HepG2 (cell line): ENCODE data around the gene PLXNA3. TPM values are rescaled to one million over a fixed set of nuclear protein-coding genes. Genes with fewer than 3 reads are reported as not detected.

Experiments
- ATAC-seq: fragments of 200-7000 bp; cut with Tn5 transposase; 3 replicates; pipeline ENCODE4 v1.9.1; 2020; ENCODE audit warnings: mild to moderate bottlenecking, moderate library complexity
- BruUV-seq: library from RNA; stranded (reverse); fragments of 400-500 nt; replicated peaks from 2 replicates; lab custom pipeline; 2021; lab: Mats Ljungman, UMichigan
- CTCF ChIA-PET: fragments of 300-600 bp; formaldehyde crosslinking; extraction: SDS; loops from one replicate; lab custom pipeline; 2021; ENCODE audit warnings: low total read pairs, inconsistent platforms, low intra/inter-chr PET ratio; lab: Yijun Ruan, JAX
- POLR2A ChIA-PET: fragments of 350-600 bp; sonication (Branson Sonifier 250); formaldehyde crosslinking; loops from one replicate; lab custom pipeline; 2020; ENCODE audit warnings: antibody characterized with exemption, inconsistent platforms; lab: Yijun Ruan, JAX
- DNase-seq: peaks from one replicate; pipeline ENCODE4 v3.0.0-alpha.2; 2015; ENCODE audit warnings: low spot score
- FAIRE-seq: peaks from 3 replicates; lab custom pipeline; 2011; peaks lifted over from hg19 to GRCh38; lab: Jason Lieb, UNC
- H2AFZ ChIP-seq: one replicate; pipeline ENCODE4 v1.6.1; 2011; ENCODE audit warnings: low read length, inconsistent platforms
- H3K27ac ChIP-seq: fragments of 300-600 bp; 3 replicates; pipeline ENCODE4 v1.8.0; 2011; ENCODE audit warnings: mixed run types, mild to moderate bottlenecking, mixed read lengths, low read length, inconsistent platforms; ENCODE audit not compliant: insufficient read depth; ENCODE audit errors: extremely low read length
- H3K27me3 ChIP-seq, 2 experiments: fragments of 200-600 bp in 1 of 2; 2 replicates in 1 of 2; 3 replicates in 1 of 2; pipeline versions ENCODE4 v1.6.0 to v1.8.0; 2011; ENCODE audit warnings: low read length in 2 of 2, mild to moderate bottlenecking in 2 of 2, moderate library complexity in 2 of 2, inconsistent platforms in 1 of 2; ENCODE audit not compliant: insufficient read depth in 2 of 2, control insufficient read depth in 1 of 2
- H3K36me3 ChIP-seq, 2 experiments: fragments of 200-600 bp in 1 of 2; replicated peaks in 1 of 2; 2 replicates in 1 of 2; 3 replicates in 1 of 2; pipeline versions ENCODE4 v1.5.1 to v1.8.0; 2011; ENCODE audit warnings: low read length in 2 of 2, inconsistent platforms in 1 of 2; ENCODE audit not compliant: insufficient read depth in 2 of 2, control insufficient read depth in 1 of 2
- H3K4me1 ChIP-seq: 2 replicates; pipeline ENCODE4 v1.5.1; 2012; ENCODE audit warnings: low read length, inconsistent platforms; ENCODE audit not compliant: insufficient read depth
- H3K4me2 ChIP-seq: 2 replicates; pipeline ENCODE4 v1.6.0; 2011; ENCODE audit warnings: low read depth, low read length, inconsistent platforms
- H3K4me3 ChIP-seq, 3 experiments: fragments of 200-600 bp in 1 of 3; sonication (generic), shearing (Covaris generic) in 1 of 3; replicated peaks in 1 of 3; 2 replicates each; pipeline ENCODE4 v1.5.1; 2011 to 2016; ENCODE audit warnings: low read length in 3 of 3, inconsistent platforms in 2 of 3, low read depth in 2 of 3, mild to moderate bottlenecking in 2 of 3, control low read depth in 1 of 3, mixed read lengths in 1 of 3; ENCODE audit not compliant: insufficient read depth in 1 of 3
- H3K79me2 ChIP-seq: one replicate; pipeline ENCODE4 v1.6.1; 2011; ENCODE audit warnings: low read length, inconsistent platforms; ENCODE audit not compliant: insufficient read depth
- H3K9ac ChIP-seq: 2 replicates; pipeline ENCODE4 v1.6.0; 2011; ENCODE audit warnings: mild to moderate bottlenecking, low read depth, low read length, inconsistent platforms; ENCODE audit not compliant: insufficient read depth
- H3K9me3 ChIP-seq: 2 replicates; pipeline ENCODE4 v1.5.1; 2012; ENCODE audit warnings: mild to moderate bottlenecking, low read length
- H4K20me1 ChIP-seq: 2 replicates; pipeline ENCODE4 v1.6.0; 2011; ENCODE audit warnings: inconsistent platforms, mild to moderate bottlenecking, low read length, moderate library complexity; ENCODE audit not compliant: insufficient read depth
- ATRX ChIP-seq: sonication (generic); formaldehyde crosslinking; IDR thresholded peaks from 2 replicates; pipeline ENCODE4 v1.4.0; 2020; ENCODE audit warnings: missing genetic modification reagents, borderline replicate concordance
- DMAP1 ChIP-seq: IDR thresholded peaks from 2 replicates; pipeline ENCODE4 v1.6.1; 2016
- JUND ChIP-seq: sonication (generic); formaldehyde crosslinking; IDR thresholded peaks from 2 replicates; pipeline ENCODE4 v1.8.0; 2022; ENCODE audit warnings: mild to moderate bottlenecking, missing genetic modification reagents
- MED13 ChIP-seq: sonication (generic); formaldehyde crosslinking; IDR thresholded peaks from 2 replicates; pipeline ENCODE4 v1.5.0; 2020; ENCODE audit warnings: missing genetic modification reagents
- NCOR1 ChIP-seq: fragments of 200-600 bp; sonication (generic); IDR thresholded peaks from 2 replicates; pipeline ENCODE4 v1.7.0; 2017; ENCODE audit warnings: antibody characterized with exemption, low read length, borderline replicate concordance
- NFKB2 ChIP-seq: sonication (generic); formaldehyde crosslinking; IDR thresholded peaks from 2 replicates; pipeline ENCODE4 v1.4.0; 2020; ENCODE audit warnings: missing genetic modification reagents, borderline replicate concordance
- TGIF2 ChIP-seq: IDR thresholded peaks from 2 replicates; pipeline ENCODE4 v1.6.1; 2016; ENCODE audit warnings: control low read depth, missing compliant biosample characterization
- ZNF451 ChIP-seq: sonication (generic); formaldehyde crosslinking; IDR thresholded peaks from 2 replicates; pipeline ENCODE4 v1.5.0; 2020; ENCODE audit warnings: mild to moderate bottlenecking, missing genetic modification reagents
- WGBS: methylation state at CpG from one replicate; pipeline ENCODE4 v1.1.6; 2017; ENCODE audit warnings: low lambda C conversion rate; 5-methylcytosine and 5-hydroxymethylcytosine counted together
- in situ Hi-C: cut with HindIII; loops from 2 replicates; pipeline ENCODE4 v1.10.0; 2017; ENCODE audit warnings: low pct_unique_long_range_greater_than_20kb; ENCODE audit not compliant: extremely low pct_ligation_motif_present
- intact Hi-C: fragments of 100-400 bp; cut with micrococcal nuclease; formaldehyde crosslinking; loops from one replicate; pipeline ENCODE4 v1.10.0; 2022; ENCODE audit not compliant: unreplicated experiment
- polyA plus RNA-seq, 8 experiments: library from polyadenylated mRNA; depleted of rRNA in 3 of 8; stranded (reverse) in 7 of 8; unstranded in 1 of 8; fragments of >200 nt; fragmentation: Illumina TruSeq in 4 of 8; extraction: Trizol in 4 of 8; gene quantifications; 2 replicates each; pipeline versions ENCODE4 v1.2.1 to v1.2.3, GENCODE V29; 2011 to 2016; ENCODE audit warnings: low read depth in 4 of 8, missing spikeins in 1 of 8, mixed read lengths in 1 of 8; ENCODE audit not compliant: insufficient read depth in 1 of 8
- total RNA-seq, 5 experiments: library from RNA; depleted of rRNA; stranded (reverse); fragments of >200 nt; fragmentation: Illumina TruSeq; extraction: Trizol; gene quantifications; 2 replicates each; pipeline ENCODE4 v1.2.3, GENCODE V29; 2016; ENCODE audit warnings: low read depth in 1 of 5
- TF ChIP-seq, protein P1 (sequence below): sonication (generic); formaldehyde crosslinking; IDR thresholded peaks from 2 replicates; pipeline ENCODE4 v1.8.1; 2023; ENCODE audit warnings: mild to moderate bottlenecking, inconsistent platforms, moderate library complexity, missing genetic modification reagents, borderline replicate concordance

PLXNA3 gene
- total and polyA plus RNA-seq, 2 of the 13 experiments (the other 11 are each of a cell fraction or from before 2014, with no cell fraction given), result 5.8 to 20.6 TPM

DNA sequence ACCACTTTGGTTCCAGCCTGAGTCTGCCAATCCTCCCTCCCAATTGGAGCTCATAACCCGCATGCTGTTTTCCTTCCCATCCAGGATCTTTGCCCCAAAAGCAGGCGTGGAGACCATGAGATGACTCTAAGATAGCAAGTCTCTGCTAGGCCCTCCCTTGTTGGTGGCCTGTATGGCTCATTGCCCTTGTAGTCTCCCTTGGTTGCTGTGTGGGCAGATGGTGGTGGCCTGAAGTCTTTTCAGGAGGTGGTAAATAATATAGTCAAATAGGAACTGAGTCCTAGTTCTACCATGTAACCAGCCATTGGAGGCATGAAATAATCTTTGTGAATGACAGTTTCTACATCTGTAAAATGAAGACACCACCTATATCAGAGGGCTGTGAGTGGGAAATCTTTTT lies 28.4 kb upstream of the PLXNA3 start:
- WGBS, result no CpG with 5 or more reads among the region's 2 CpGs
- H3K36me3 ChIP-seq, result no peaks in the 10 kb centered on the region; a peak in 2 of 5 replicates
- intact Hi-C loops, result no loop called here
- no peak for ATAC-seq
- TF ChIP-seq ATRX (no peak), DMAP1 (no peak), TGIF2 (CRISPR knock-in tag) (no peak), JUND (CRISPR knock-in tag) (no peak), MED13 (CRISPR knock-in tag) (no peak), ZNF451 (no peak), NCOR1 (no peak), NFKB2 (CRISPR knock-in tag) (no peak)
- TF ChIP-seq, protein P1, sequence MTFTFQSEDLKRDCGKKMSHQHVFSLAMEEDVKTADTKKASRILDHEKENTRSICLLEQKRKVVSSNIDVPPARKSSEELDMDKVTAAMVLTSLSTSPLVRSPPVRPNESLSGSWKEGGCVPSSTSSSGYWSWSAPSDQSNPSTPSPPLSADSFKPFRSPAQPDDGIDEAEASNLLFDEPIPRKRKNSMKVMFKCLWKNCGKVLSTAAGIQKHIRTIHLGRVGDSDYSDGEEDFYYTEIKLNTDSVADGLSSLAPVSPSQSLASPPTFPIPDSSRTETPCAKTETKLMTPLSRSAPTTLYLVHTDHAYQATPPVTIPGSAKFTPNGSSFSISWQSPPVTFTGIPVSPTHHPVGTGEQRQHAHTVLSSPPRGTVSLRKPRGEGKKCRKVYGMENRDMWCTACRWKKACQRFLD (CRISPR knock-in tag), result no peak
- TF ChIP-seq, all 625 proteins: peak for 0
- H3K9ac ChIP-seq, result peak overlapping the region; percentile 70; the same call in 1 of the 2 replicates
- FAIRE-seq (no peak), DNase-seq (no peak)
- H3K4me1 ChIP-seq, result peaks cover 33% of the 10 kb centered on the region
- no peaks in the 10 kb centered on the region for H3K9me3 ChIP-seq
- H2AFZ ChIP-seq, result no peak overlapping the region
- peaks cover 15% of the 10 kb centered on the region for H3K79me2 ChIP-seq
- H3K27ac ChIP-seq, result no peak overlapping the region
- peak overlapping the region; percentile 64 to 74 (median 72); a peak in 3 of 6 replicates for H3K4me3 ChIP-seq
- H3K4me2 ChIP-seq, result peak overlapping the region; percentile 74
- no peaks in the 10 kb centered on the region for H3K27me3 ChIP-seq
- TSS peak; percentile 75 for BruUV-seq
- POLR2A ChIA-PET, result interaction anchor here (2.0 to 3.4 kb wide), 3 partner anchors 20 to 98 kb away, joined by 5 to 24 read pairs (median 7); partner anchors contain the start of genes DNASE1L1 and RPL10
- no peaks in the 10 kb centered on the region for H4K20me1 ChIP-seq
- in situ Hi-C loops, result no loop called here
- CTCF ChIA-PET, result no interaction called here
